ENCODE data around the gene ANKRD20A1. TPM values are rescaled to one million over a fixed set of nuclear protein-coding genes. Genes with fewer than 3 reads are reported as not detected.
"Not testable (repeated sequence)": the region's sequence is repeated elsewhere in the genome, so short reads cannot be mapped to it uniquely, and the experiment has no call there.

ANKRD20A1 gene
- total RNA-seq, result 10 to 100 TPM in 2 of 3 donors, 1 to 10 TPM in 1; 8.7 to 19.5 (median 15.3) TPM
- long read RNA-seq, donor 1, partial matches to known transcripts, result 1 of 2 reads
- long read RNA-seq, donor 1, other reads (novel, unspliced or antisense), result 0 of 2 reads
- long read RNA-seq, donor 2, result 0 reads

DNA sequence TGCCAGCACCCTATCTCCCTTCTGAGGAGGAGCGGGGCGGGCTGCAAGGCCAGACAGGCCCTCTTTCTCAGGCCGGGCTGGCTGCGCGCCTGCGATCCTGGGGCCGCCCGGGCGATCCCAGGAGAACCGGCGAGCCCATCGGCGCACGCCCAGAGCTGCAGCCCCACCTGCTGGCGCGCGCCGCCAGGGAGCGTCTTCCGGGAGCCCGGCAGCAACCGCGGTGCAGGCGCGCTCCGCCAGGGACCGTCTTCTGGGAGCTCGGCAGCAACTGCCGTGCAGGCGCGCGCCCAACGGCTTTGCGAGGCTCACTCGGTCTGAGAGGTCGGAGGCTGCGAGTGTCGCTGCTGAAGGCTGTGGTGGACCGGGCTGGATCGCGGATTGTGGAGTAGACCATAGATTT is at the start of gene ANKRD20A1:
TSS of gene ANKRD20A1 (plus strand) at position 61 of the 400 bp plus-strand sequence. CDS start 496 bp downstream, outside the sequence.
- intact Hi-C loops (cut with DNase I, micrococcal nuclease); H3K36me3 ChIP-seq (ENCODE audit: low read depth); H3K9me3 ChIP-seq; H3K4me1 ChIP-seq (ENCODE audit: low read depth); H3K4me3 ChIP-seq: not testable (repeated sequence)
- peak; percentile 38 for ATAC-seq
- TF ChIP-seq, protein P1, sequence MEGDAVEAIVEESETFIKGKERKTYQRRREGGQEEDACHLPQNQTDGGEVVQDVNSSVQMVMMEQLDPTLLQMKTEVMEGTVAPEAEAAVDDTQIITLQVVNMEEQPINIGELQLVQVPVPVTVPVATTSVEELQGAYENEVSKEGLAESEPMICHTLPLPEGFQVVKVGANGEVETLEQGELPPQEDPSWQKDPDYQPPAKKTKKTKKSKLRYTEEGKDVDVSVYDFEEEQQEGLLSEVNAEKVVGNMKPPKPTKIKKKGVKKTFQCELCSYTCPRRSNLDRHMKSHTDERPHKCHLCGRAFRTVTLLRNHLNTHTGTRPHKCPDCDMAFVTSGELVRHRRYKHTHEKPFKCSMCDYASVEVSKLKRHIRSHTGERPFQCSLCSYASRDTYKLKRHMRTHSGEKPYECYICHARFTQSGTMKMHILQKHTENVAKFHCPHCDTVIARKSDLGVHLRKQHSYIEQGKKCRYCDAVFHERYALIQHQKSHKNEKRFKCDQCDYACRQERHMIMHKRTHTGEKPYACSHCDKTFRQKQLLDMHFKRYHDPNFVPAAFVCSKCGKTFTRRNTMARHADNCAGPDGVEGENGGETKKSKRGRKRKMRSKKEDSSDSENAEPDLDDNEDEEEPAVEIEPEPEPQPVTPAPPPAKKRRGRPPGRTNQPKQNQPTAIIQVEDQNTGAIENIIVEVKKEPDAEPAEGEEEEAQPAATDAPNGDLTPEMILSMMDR (IDR thresholded peaks at IDR 0.05), result peak; percentile 21
- peak in 1 of 3 donors; percentile 85 for DNase-seq

DNA sequence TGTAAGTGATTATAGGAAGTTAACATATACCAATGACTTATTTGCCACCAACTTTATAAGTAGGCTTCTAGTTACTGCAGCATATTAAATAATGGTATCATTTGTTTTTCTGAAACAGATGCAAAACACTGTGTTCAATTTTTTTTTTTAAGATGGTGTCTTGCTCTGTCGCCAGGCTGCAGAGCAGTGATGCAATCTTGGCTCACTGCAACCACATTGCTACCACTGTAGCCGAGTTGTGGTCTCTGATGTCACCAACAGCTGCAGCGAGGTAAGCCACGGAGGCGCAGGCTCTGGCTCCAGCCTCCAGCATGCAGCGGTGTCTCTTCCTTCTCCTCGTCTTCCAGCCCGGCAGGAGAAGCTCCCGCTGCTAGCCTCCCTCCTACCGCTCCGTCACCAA is 26.6 kb upstream of the ANKRD20A1 start:
- H3K36me3 ChIP-seq (ENCODE audit: low read depth); ATAC-seq; H3K4me3 ChIP-seq; H3K9me3 ChIP-seq; intact Hi-C loops (cut with DNase I, micrococcal nuclease); DNase-seq; H3K4me1 ChIP-seq (ENCODE audit: low read depth): not testable (repeated sequence)

Measured in mucosa of descending colon (tissue), 3 donors.